Measurements from ENCODE around the gene CYSTM1. TPM values are rescaled to one million over a fixed set of nuclear protein-coding genes. Genes with fewer than 3 reads are reported as not detected.

Gene CYSTM1
- total RNA-seq, 2 donors from 2014 or later, result 64.9 to 89.5 TPM

DNA sequence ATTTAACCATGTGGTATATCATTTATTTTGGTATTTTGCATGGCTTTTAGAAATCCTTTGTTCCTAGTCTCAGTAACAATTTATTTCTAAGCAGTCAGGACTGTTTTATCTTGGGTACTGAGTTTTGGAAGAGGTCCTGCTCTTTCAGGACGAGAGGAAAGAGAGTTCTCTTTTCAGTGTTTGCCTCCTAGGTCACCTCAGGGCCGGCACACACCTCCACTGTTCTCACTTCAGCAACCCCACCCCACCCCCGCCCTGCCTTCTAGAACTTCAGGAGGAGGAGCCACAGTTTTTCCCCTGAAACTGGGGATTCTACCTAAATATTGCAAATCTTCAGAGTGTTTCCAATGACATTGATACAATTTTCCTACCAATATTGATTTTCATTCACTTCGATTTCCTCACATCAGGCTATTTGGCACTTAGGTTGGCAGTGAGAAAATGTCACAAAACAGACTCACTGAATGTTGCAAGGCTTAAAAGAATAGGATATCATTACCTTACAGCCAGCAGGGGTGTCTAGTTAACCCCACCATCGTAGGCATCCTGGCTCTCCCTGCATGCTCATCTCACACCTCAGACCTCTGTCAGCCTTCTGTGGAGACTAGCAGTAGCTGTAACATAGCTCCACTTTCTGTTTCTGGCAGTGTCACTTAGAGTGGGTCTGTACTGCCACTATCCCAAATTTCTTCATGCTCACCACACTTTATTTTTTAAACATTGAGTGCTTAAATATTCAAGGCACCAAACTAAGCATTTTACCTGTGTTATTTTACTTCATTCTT is 43.8 kb upstream of the CYSTM1 start:
- TF ChIP-seq CTCF (IDR thresholded peaks at IDR 0.05), result no peak
- H3K36me3 ChIP-seq, result no peaks in the 10 kb centered on the region
- ATAC-seq (ENCODE audit: insufficient number of reproducible peaks, low FRiP score, low read depth), result no peak
- no peak for DNase-seq (ENCODE audit: low spot score)
- no peaks in the 10 kb centered on the region for H3K27me3 ChIP-seq (replicated peaks; ENCODE audit: insufficient read depth)
- peak overlapping the region in 1 of 2 donors; percentile 22 for H3K27ac ChIP-seq
- H3K9me3 ChIP-seq, result no peaks in the 10 kb centered on the region
- no peak overlapping the region for H3K4me3 ChIP-seq
- peaks cover 9 to 18% of the 10 kb centered on the region in 2 donors for H3K4me1 ChIP-seq (ENCODE audit: control insufficient read depth in 1 of 2, low read depth in 2 of 2)

DNA sequence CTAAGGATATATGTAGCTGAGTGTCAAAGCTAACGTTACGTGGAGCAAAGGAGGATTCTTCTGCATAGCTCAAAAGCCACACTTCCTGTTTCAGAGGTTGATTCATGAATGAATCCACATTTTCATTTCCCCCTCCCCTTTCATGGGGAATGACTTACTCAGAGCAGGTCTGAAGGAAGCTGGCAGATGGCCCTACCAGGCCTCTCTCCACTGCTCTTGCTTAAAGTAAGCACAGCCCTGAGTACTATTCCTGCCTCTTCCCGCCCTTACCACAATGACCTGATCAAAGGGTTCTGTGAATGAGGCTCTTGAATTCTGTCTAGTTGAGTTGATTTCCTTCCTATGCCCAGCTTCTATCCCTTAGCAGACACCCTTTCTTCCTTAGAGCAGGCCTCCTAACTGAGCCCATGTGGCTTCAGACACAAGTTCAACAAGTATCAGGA is 43.0 kb upstream of the CYSTM1 start:
- H3K27ac ChIP-seq, result peak overlapping the region in 1 of 2 donors; percentile 22
- DNase-seq (ENCODE audit: low spot score), result no peak
- H3K4me3 ChIP-seq, result no peak overlapping the region
- no peaks in the 10 kb centered on the region for H3K27me3 ChIP-seq (replicated peaks; ENCODE audit: insufficient read depth)
- no peaks in the 10 kb centered on the region for H3K36me3 ChIP-seq
- peaks cover 9 to 18% of the 10 kb centered on the region in 2 donors for H3K4me1 ChIP-seq (ENCODE audit: control insufficient read depth in 1 of 2, low read depth in 2 of 2)
- no peak for ATAC-seq (ENCODE audit: insufficient number of reproducible peaks, low FRiP score, low read depth)
- TF ChIP-seq CTCF (IDR thresholded peaks at IDR 0.05), result no peak
- H3K9me3 ChIP-seq, result no peaks in the 10 kb centered on the region

- ATAC-seq (ENCODE audit: insufficient number of reproducible peaks, low FRiP score, low read depth) (no peak), DNase-seq (ENCODE audit: low spot score) (no peak)
- no peaks in the 10 kb centered on the region for H3K9me3 ChIP-seq
- H3K27me3 ChIP-seq (replicated peaks; ENCODE audit: insufficient read depth), result no peaks in the 10 kb centered on the region
- no peaks in the 10 kb centered on the region for H3K36me3 ChIP-seq
- H3K27ac ChIP-seq, result no peak overlapping the region
- peaks cover 9 to 18% of the 10 kb centered on the region in 2 donors for H3K4me1 ChIP-seq (ENCODE audit: control insufficient read depth in 1 of 2, low read depth in 2 of 2)
- no peak for TF ChIP-seq CTCF (IDR thresholded peaks at IDR 0.05)
- no peak overlapping the region for H3K4me3 ChIP-seq
Observed at GRCh38 chr5:140133514-140134167, 41.3 kb upstream of the CYSTM1 start.

DNA sequence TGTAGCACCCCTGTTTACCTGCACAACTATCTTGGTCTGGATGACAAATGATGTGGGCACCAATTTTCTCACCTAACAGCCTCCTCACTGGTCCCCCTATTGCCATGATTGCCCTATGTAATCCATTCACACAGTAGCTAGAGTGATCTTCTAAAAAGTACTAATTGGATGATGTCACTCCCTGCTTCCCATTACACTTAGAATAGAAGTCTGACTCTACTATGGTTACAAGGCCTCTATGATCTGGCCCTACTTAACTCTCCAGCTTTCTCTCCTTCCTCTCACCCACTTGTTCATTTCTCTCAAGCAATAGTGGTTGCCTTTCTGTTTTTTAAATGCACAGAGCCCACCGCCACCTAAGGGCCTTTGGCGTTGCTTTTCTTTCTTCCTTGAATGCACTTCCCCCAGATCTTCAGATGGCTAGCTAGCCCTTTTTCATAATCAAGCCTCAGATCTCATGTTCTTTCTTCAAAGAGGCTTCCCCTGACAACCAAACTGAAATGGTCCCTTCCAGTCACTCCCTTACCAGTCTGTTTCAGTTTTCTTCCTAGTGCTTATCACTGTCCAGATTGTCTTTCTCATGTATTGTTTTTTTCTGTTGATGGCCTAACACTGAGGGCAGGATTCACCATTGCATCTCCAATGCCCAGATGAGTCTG is 40.6 kb upstream of the CYSTM1 start:
- Histone ChIP-seq H3K27ac (no peak overlapping the region), H3K27me3 (replicated peaks; ENCODE audit: insufficient read depth) (no peaks in the 10 kb centered on the region), H3K4me1 (ENCODE audit: control insufficient read depth in 1 of 2, low read depth in 2 of 2) (peaks cover 9 to 18% of the 10 kb centered on the region in 2 donors), H3K4me3 (no peak overlapping the region), H3K36me3 (no peaks in the 10 kb centered on the region), H3K9me3 (no peaks in the 10 kb centered on the region)
- TF ChIP-seq CTCF (IDR thresholded peaks at IDR 0.05), result no peak
- DNase-seq (ENCODE audit: low spot score) (no peak), ATAC-seq (ENCODE audit: insufficient number of reproducible peaks, low FRiP score, low read depth) (no peak)

GRCh38 chr5:140135127-140135526 is 39.9 kb upstream of the CYSTM1 start:
- peaks cover 9 to 18% of the 10 kb centered on the region in 2 donors for H3K4me1 ChIP-seq (ENCODE audit: control insufficient read depth in 1 of 2, low read depth in 2 of 2)
- no peak overlapping the region for H3K4me3 ChIP-seq

More at GRCh38 chr5:140135127-140135526, 39.9 kb upstream of the CYSTM1 start:
- TF ChIP-seq CTCF (IDR thresholded peaks at IDR 0.05), result no peak
- Histone ChIP-seq H3K27me3 (replicated peaks; ENCODE audit: insufficient read depth) (no peaks in the 10 kb centered on the region), H3K36me3 (no peaks in the 10 kb centered on the region), H3K9me3 (no peaks in the 10 kb centered on the region), H3K27ac (no peak overlapping the region)
- no peak for ATAC-seq (ENCODE audit: insufficient number of reproducible peaks, low FRiP score, low read depth)
- DNase-seq (ENCODE audit: low spot score), result no peak
